K562 (cell line): Measurements from ENCODE around the gene PCDHGA7. TPM values are rescaled to one million over a fixed set of nuclear protein-coding genes. Genes with fewer than 3 reads are reported as not detected.
A peak's percentile ranks its signal among the peaks of the same experiment; 100 is the strongest.

Experiments used
- ATAC-seq: fragments of 200-7000 bp; cut with Tn5 transposase; 3 replicates; pipeline ENCODE4 v1.9.1; 2020; ENCODE audit warnings: moderate library complexity
- BruUV-seq: library from RNA; stranded (reverse); fragments of 400-500 nt; replicated peaks from 2 replicates; lab custom pipeline; 2021; lab: Mats Ljungman, UMichigan
- CTCF ChIA-PET: fragments of 300-600 bp; formaldehyde crosslinking; extraction: SDS; loops from one replicate; lab custom pipeline; 2021; ENCODE audit warnings: low intra/inter-chr PET ratio; lab: Yijun Ruan, JAX
- POLR2A ChIA-PET: fragments of 300-600, 350-650 bp; sonication (Branson Sonifier 250); formaldehyde crosslinking; extraction: SDS; loops from one replicate; lab custom pipeline; 2021; ENCODE audit warnings: antibody characterized with exemption, inconsistent platforms; lab: Yijun Ruan, JAX
- DNase-seq, 4 experiments: peaks; one replicate each; pipeline versions ENCODE4 v3.0.0 to v3.0.0-alpha.2; 2011 to 2018; ENCODE audit warnings: low spot score in 3 of 4, mixed read lengths in 3 of 4; ENCODE audit errors: extremely low read depth in 1 of 4
- FAIRE-seq: peaks from 2 replicates; lab custom pipeline; 2011; peaks lifted over from hg19 to GRCh38; lab: Jason Lieb, UNC
- H2AFZ ChIP-seq: 2 replicates; pipeline ENCODE4 v1.6.0; 2011; ENCODE audit warnings: low read depth, low read length, control low read depth, inconsistent platforms
- H3K27ac ChIP-seq: fragments of 200-600 bp; 3 replicates; pipeline ENCODE4 v1.8.0; 2011; ENCODE audit warnings: low read depth, mild to moderate bottlenecking, control low read depth, inconsistent platforms, low read length, moderate library complexity, mixed read lengths; ENCODE audit errors: extremely low read depth
- H3K27me3 ChIP-seq, 2 experiments: fragments of 300-600 bp in 1 of 2; 2 replicates in 1 of 2; 3 replicates in 1 of 2; pipeline versions ENCODE4 v1.6.0 to v1.8.0; 2011; ENCODE audit warnings: inconsistent platforms in 2 of 2, low read length in 2 of 2, mild to moderate bottlenecking in 1 of 2, mixed read lengths in 1 of 2, moderate library complexity in 1 of 2; ENCODE audit not compliant: control insufficient read depth in 2 of 2, insufficient read depth in 2 of 2
- H3K36me3 ChIP-seq: fragments of 300-600 bp; 3 replicates; pipeline ENCODE4 v1.8.0; 2011; ENCODE audit warnings: mild to moderate bottlenecking, low read length, inconsistent platforms; ENCODE audit not compliant: control insufficient read depth, insufficient read depth
- H3K4me1 ChIP-seq, 2 experiments: fragments of 200-600 bp in 1 of 2; replicated peaks in 1 of 2; 2 replicates in 1 of 2; 3 replicates in 1 of 2; pipeline versions ENCODE4 v1.5.1 to v1.8.0; 2011; ENCODE audit warnings: inconsistent platforms in 2 of 2, low read length in 2 of 2, mild to moderate bottlenecking in 1 of 2, mixed read lengths in 1 of 2, moderate library complexity in 1 of 2; ENCODE audit not compliant: control insufficient read depth in 2 of 2, insufficient read depth in 2 of 2
- H3K4me2 ChIP-seq: 2 replicates; pipeline ENCODE4 v1.6.1; 2011; ENCODE audit warnings: low read length, control low read depth, inconsistent platforms, mixed read lengths; ENCODE audit not compliant: insufficient read depth
- H3K4me3 ChIP-seq: fragments of 200-600 bp; sonication (generic), shearing (Covaris generic); 2 replicates; pipeline ENCODE4 v1.5.1; 2016; ENCODE audit warnings: control low read depth, inconsistent platforms
- H3K79me2 ChIP-seq: fragments of 200-600 bp; 3 replicates; pipeline ENCODE4 v1.8.0; 2011; ENCODE audit warnings: low read length, inconsistent platforms; ENCODE audit not compliant: control insufficient read depth, insufficient read depth
- H3K9ac ChIP-seq, 2 experiments: 2 replicates each; pipeline versions ENCODE4 v1.6.0 to v1.6.1; 2011; ENCODE audit warnings: low read depth in 2 of 2, low read length in 2 of 2, control low read depth in 1 of 2, inconsistent platforms in 1 of 2, mild to moderate bottlenecking in 1 of 2, mixed read lengths in 1 of 2; ENCODE audit not compliant: insufficient read depth in 1 of 2
- H3K9me1 ChIP-seq: one replicate; pipeline ENCODE4 v1.6.0; 2011; ENCODE audit warnings: inconsistent platforms, mild to moderate bottlenecking, low read length, moderate library complexity; ENCODE audit not compliant: control insufficient read depth, insufficient read depth
- H3K9me3 ChIP-seq: replicated peaks from 2 replicates; pipeline ENCODE4 v1.5.1; 2011; ENCODE audit warnings: low read depth, low read length, inconsistent platforms; ENCODE audit not compliant: control insufficient read depth, insufficient read depth
- H4K20me1 ChIP-seq: replicated peaks from 2 replicates; pipeline ENCODE4 v1.6.1; 2011; ENCODE audit warnings: low read length, inconsistent platforms, mixed read lengths; ENCODE audit not compliant: control insufficient read depth, insufficient read depth
- CEBPB ChIP-seq: fragments of 450-650 bp; IDR thresholded peaks from 2 replicates; pipeline ENCODE4 v1.6.1; 2016; ENCODE audit warnings: missing genetic modification characterization, missing compliant biosample characterization
- CEBPG ChIP-seq, 3 experiments: fragments of 200-800 bp in 1 of 3; sonication (Bioruptor generic) in 1 of 3; sonication (generic) in 1 of 3; formaldehyde crosslinking in 1 of 3; IDR thresholded peaks in 2 of 3; conservative IDR thresholded peaks in 1 of 3; 2 replicates each; pipeline versions ENCODE4 v1.6.1 to v1.8.0; 2016 to 2022; ENCODE audit warnings: missing compliant biosample characterization in 2 of 3, missing genetic modification characterization in 2 of 3, mild to moderate bottlenecking in 1 of 3, missing genetic modification reagents in 1 of 3
- CTCF ChIP-seq, 3 experiments: IDR thresholded peaks in 2 of 3; conservative IDR thresholded peaks in 1 of 3; 2 replicates each; pipeline ENCODE4 v1.5.1; 2011 to 2012; ENCODE audit warnings: low read length in 3 of 3, mild to moderate bottlenecking in 3 of 3, control low read depth in 2 of 3, improper control_type of control experiment in 1 of 3, inconsistent platforms in 1 of 3, low read depth in 1 of 3, mixed read lengths in 1 of 3, moderate library complexity in 1 of 3; ENCODE audit not compliant: insufficient read depth in 2 of 3
- HNRNPLL ChIP-seq: fragments of 200-400 bp; formaldehyde crosslinking; IDR thresholded peaks from 2 replicates; pipeline ENCODE4 v1.6.1; 2017; ENCODE audit warnings: low read length, low read depth, mild to moderate bottlenecking; ENCODE audit not compliant: poor library complexity, severe bottlenecking
- L3MBTL2 ChIP-seq: fragments of 450-650 bp; IDR thresholded peaks from 2 replicates; pipeline ENCODE4 v1.6.1; 2016; ENCODE audit warnings: mild to moderate bottlenecking, moderate library complexity
- MAFG ChIP-seq: fragments of 450-650 bp; conservative IDR thresholded peaks from 2 replicates; pipeline ENCODE4 v1.6.1; 2016; ENCODE audit warnings: missing genetic modification characterization, missing compliant biosample characterization
- MAZ ChIP-seq, 2 experiments: fragments of 450-650 bp in 1 of 2; sonication (generic) in 1 of 2; formaldehyde crosslinking; IDR thresholded peaks in 1 of 2; conservative IDR thresholded peaks in 1 of 2; 2 replicates each; pipeline versions ENCODE4 v1.4.0 to v1.5.0; 2020; ENCODE audit warnings: mild to moderate bottlenecking in 1 of 2, missing genetic modification reagents in 1 of 2
- RAD21 ChIP-seq, 2 experiments: fragments of 250-450 bp in 1 of 2; fragments of 450-650 bp in 1 of 2; sonication (Bioruptor Pico) in 1 of 2; formaldehyde crosslinking in 1 of 2; IDR thresholded peaks in 1 of 2; conservative IDR thresholded peaks in 1 of 2; 2 replicates each; pipeline versions ENCODE4 v1.4.0 to v1.8.0; 2020 to 2022; ENCODE audit warnings: mild to moderate bottlenecking in 2 of 2, moderate library complexity in 1 of 2
- SMC3 ChIP-seq: conservative IDR thresholded peaks from 2 replicates; pipeline ENCODE4 v1.6.1; 2011; ENCODE audit warnings: low read depth, low read length, improper control_type of control experiment; ENCODE audit not compliant: insufficient read depth
- YY1 ChIP-seq, 3 experiments: IDR thresholded peaks; 2 replicates each; pipeline ENCODE4 v1.6.1; 2011; ENCODE audit warnings: low read length in 2 of 3, mild to moderate bottlenecking in 2 of 3, moderate library complexity in 2 of 3, borderline replicate concordance in 1 of 3, control low read depth in 1 of 3, low read depth in 1 of 3; ENCODE audit not compliant: insufficient read depth in 3 of 3, insufficient replicate concordance in 2 of 3, control insufficient read depth in 1 of 3, insufficient read length in 1 of 3; ENCODE audit errors: extremely low read depth in 1 of 3
- ZNF239 ChIP-seq: fragments of 250-450 bp; sonication (Bioruptor Pico); IDR thresholded peaks from 2 replicates; pipeline ENCODE4 v1.4.0; 2020; ENCODE audit warnings: mild to moderate bottlenecking
- ZNF41 ChIP-seq: fragments of 250-450 bp; sonication (Bioruptor Pico); conservative IDR thresholded peaks from 2 replicates; pipeline ENCODE4 v1.4.0; 2020; ENCODE audit warnings: mild to moderate bottlenecking
- ZNF57 ChIP-seq: fragments of 450-650 bp; formaldehyde crosslinking; IDR thresholded peaks from 2 replicates; pipeline ENCODE4 v1.4.0; 2020; ENCODE audit warnings: mild to moderate bottlenecking, moderate library complexity
- WGBS: fragments of 100-300 bp; shearing (Covaris generic); methylation state at CpG from one replicate; pipeline ENCODE4 v1.1.6; 2016; ENCODE audit warnings: low coverage, mixed read lengths; ENCODE audit not compliant: insufficient coverage; ENCODE audit errors: missing lambda C conversion rate; 5-methylcytosine and 5-hydroxymethylcytosine counted together
- in situ Hi-C: fragments of 300-500 bp; cut with MboI; formaldehyde crosslinking; loops from 4 replicates; pipeline ENCODE4 v1.15.0; 2018; ENCODE audit warnings: inconsistent platforms, mixed read lengths
- intact Hi-C: fragments of 100-400 bp; cut with micrococcal nuclease; formaldehyde crosslinking; loops from 2 replicates; pipeline ENCODE4 v1.14.2; 2022
- polyA plus RNA-seq, 8 experiments: library from polyadenylated mRNA; depleted of rRNA in 4 of 8; stranded (reverse) in 5 of 8; unstranded in 3 of 8; fragments of >200 nt; fragmentation: Nextera tagmentation in 2 of 8; fragmentation: Illumina TruSeq in 1 of 8; extraction: Ambion mirVana in 2 of 8; extraction: Trizol in 1 of 8; gene quantifications; 2 replicates each; pipeline versions ENCODE4 v1.2.1 to v1.2.3, GENCODE V29; 2011 to 2014; ENCODE audit warnings: inconsistent platforms in 1 of 8, missing spikeins in 1 of 8
- total RNA-seq, 7 experiments: library from RNA; depleted of rRNA in 6 of 7; stranded (reverse); fragments of >200 nt in 6 of 7; fragmentation: Illumina TruSeq in 2 of 7; extraction: Trizol in 2 of 7; gene quantifications; 2 replicates each; pipeline versions ENCODE4 v1.2.1 to v1.2.3, GENCODE V29; 2011 to 2021; ENCODE audit warnings: low replicate concordance in 1 of 7

Gene PCDHGA7
- total and polyA plus RNA-seq, 9 of the 15 experiments (the other 6 are each of a cell fraction or from before 2014, with no cell fraction given) = 0.03 to 0.11 (median 0.06) TPM; not detected in 5

GRCh38 chr5:141338538-141339306, 43.8 kb upstream of the PCDHGA7 start, which contains the start of gene PCDHGA2:
Gene PCDHGA2, plus strand, starts transcription at chr5:141338760.
- H3K9me1 ChIP-seq = no peaks in the 10 kb centered on the region
- H3K79me2 ChIP-seq = no peaks in the 10 kb centered on the region
- ChIA-PET CTCF (interaction anchor here (0.6 to 1.6 kb wide), 6 partner anchors 11 to 226 kb away, joined by 3 to 6 read pairs (median 3); partner anchors contain the start of genes PCDHB14, PCDHGA10 and PCDHGB1), POLR2A (interaction anchor here (0.8 to 1.3 kb wide), 4 partner anchors 8 to 48 kb away, joined by 3 to 5 read pairs (median 3); partner anchors contain the start of gene TAF7)
- peaks cover 10 to 26% of the 10 kb centered on the region in 2 experiments; a peak in 4 of 5 replicates for H3K27me3 ChIP-seq
- BruUV-seq = TSS peak; percentile 58
- peak within 1 kb of the TSS in 1 of 2 experiments; percentile 78; a peak in 2 of 4 replicates for H3K9ac ChIP-seq
- H4K20me1 ChIP-seq = no peaks in the 10 kb centered on the region
- DNase-seq (peak; percentile 57 to 67 (median 62)), ATAC-seq (peak; percentile 80), FAIRE-seq (peak; percentile 40)
- intact Hi-C loops (loop anchor here (5.0 kb wide), 1 partner anchor 224 kb away; no protein-coding TSS in a partner anchor), in situ Hi-C loops (no loop called here)
- no peak within 1 kb of the TSS for H3K27ac ChIP-seq
- H2AFZ ChIP-seq = peak within 1 kb of the TSS; percentile 76
- H3K4me3 ChIP-seq = peak within 1 kb of the TSS; percentile 34
- H3K4me2 ChIP-seq = peak within 1 kb of the TSS; percentile 72
- TF ChIP-seq ZNF239 (no peak), ZNF41 (CRISPR knock-in tag) (no peak), RAD21 (CRISPR knock-in tag; conservative IDR thresholded peaks at IDR 0.05 in 1 of 2, IDR thresholded peaks at IDR 0.05 in 1 of 2) (peak; percentile 35 to 50; a peak in 3 of 4 replicates), MAZ (CRISPR knock-in tag; conservative IDR thresholded peaks at IDR 0.05 in 1 of 2, IDR thresholded peaks at IDR 0.05 in 1 of 2) (0 out of 4 replicates have a peak, but pooled peaks of 1 of the 2 experiments have one; percentile 11), ZNF57 (CRISPR knock-in tag) (no peak), YY1 (IDR thresholded peaks at IDR 0.05; ENCODE audit: borderline replicate concordance in 1 of 3, control insufficient read depth in 1 of 3, extremely low read depth in 1 of 3, insufficient read depth in 3 of 3, insufficient read length in 1 of 3, insufficient replicate concordance in 2 of 3, low read depth in 1 of 3, low read length in 2 of 3) (peak in 2 of 3 experiments; percentile 28 to 62), SMC3 (0 out of 2 replicates have a peak, but pooled peaks have one; percentile 7), CEBPG (CRISPR knock-in tag; IDR thresholded peaks at IDR 0.05) (no peak), CEBPG (tag; conservative IDR thresholded peaks at IDR 0.05 in 1 of 2, IDR thresholded peaks at IDR 0.05 in 1 of 2) (peak in 1 of 2 experiments; percentile 33; a peak in 1 of 4 replicates), CEBPB (tag) (peak; percentile 71), MAFG (tag) (0 out of 2 replicates have a peak, but pooled peaks have one; percentile 15), L3MBTL2 (peak; percentile 30; the same call in 1 of the 2 replicates), HNRNPLL (peak; percentile 62), CTCF (IDR thresholded peaks at IDR 0.05 in 2 of 3, conservative IDR thresholded peaks at IDR 0.05 in 1 of 3; ENCODE audit: insufficient read depth in 2 of 3, low read depth in 1 of 3, low read length in 3 of 3) (peak; percentile 79 to 84 (median 82))
- no peaks in the 10 kb centered on the region for H3K9me3 ChIP-seq
- 9% methylated on average over 26 of the region's 27 CpGs for WGBS
- H3K36me3 ChIP-seq = no peaks in the 10 kb centered on the region
- H3K4me1 ChIP-seq = peaks cover 0 to 6% of the 10 kb centered on the region in 2 experiments; a peak in 3 of 5 replicates
